ENCODE measurements around the gene ATP6V1G3.
"Not testable (repeated sequence)": the region's sequence is repeated elsewhere in the genome, so short reads cannot be mapped to it uniquely, and the experiment has no call there.

The ATP6V1G3 gene

GRCh38 chr1:198540580-198540979 lies at the start of gene ATP6V1G3:
TSS of gene ATP6V1G3 (minus strand) at chr1:198540680. CDS start at chr1:198540650, 30 bp downstream.
- DNase-seq (ENCODE audit: low read depth in 2 of 2): no peak

- no peak for DNase-seq (ENCODE audit: low read depth in 2 of 2)
Observed at GRCh38 chr1:198588845-198589244, 48.4 kb upstream of the ATP6V1G3 start.

- DNase-seq (ENCODE audit: low read depth in 2 of 2): no peak
Observed at GRCh38 chr1:198584163-198584562, 43.7 kb upstream of the ATP6V1G3 start.

GRCh38 chr1:198583209-198583802 lies 42.8 kb upstream of the ATP6V1G3 start:
- not testable (repeated sequence) for DNase-seq (ENCODE audit: low read depth in 2 of 2)

GRCh38 chr1:198577444-198577843 lies 37.0 kb upstream of the ATP6V1G3 start:
- DNase-seq (ENCODE audit: low read depth in 2 of 2): no peak

- DNase-seq (ENCODE audit: low read depth in 2 of 2): no peak
Observed at GRCh38 chr1:198575798-198576641, 35.5 kb upstream of the ATP6V1G3 start.

- no peak for DNase-seq (ENCODE audit: low read depth in 2 of 2)
Observed at GRCh38 chr1:198575292-198575691, 34.8 kb upstream of the ATP6V1G3 start.

GRCh38 chr1:198574325-198574724 lies 33.8 kb upstream of the ATP6V1G3 start:
- no peak for DNase-seq (ENCODE audit: low read depth in 2 of 2)

- no peak for DNase-seq (ENCODE audit: low read depth in 2 of 2)
Observed at GRCh38 chr1:198564716-198565115, 24.2 kb upstream of the ATP6V1G3 start.

GRCh38 chr1:198564157-198564556 lies 23.7 kb upstream of the ATP6V1G3 start:
- no peak for DNase-seq (ENCODE audit: low read depth in 2 of 2)

- DNase-seq (ENCODE audit: low read depth in 2 of 2): no peak
Observed at GRCh38 chr1:198563583-198563982, 23.1 kb upstream of the ATP6V1G3 start.

GRCh38 chr1:198560161-198560560 lies 19.7 kb upstream of the ATP6V1G3 start:
- no peak for DNase-seq (ENCODE audit: low read depth in 2 of 2)

- no peak for DNase-seq (ENCODE audit: low read depth in 2 of 2)
Observed at GRCh38 chr1:198559362-198559761, 18.9 kb upstream of the ATP6V1G3 start.

- no peak for DNase-seq (ENCODE audit: low read depth in 2 of 2)
Observed at GRCh38 chr1:198558402-198558801, 17.9 kb upstream of the ATP6V1G3 start.

GRCh38 chr1:198556971-198557370 lies 16.5 kb upstream of the ATP6V1G3 start:
- DNase-seq (ENCODE audit: low read depth in 2 of 2): peak in 1 of 2 donors; percentile 13

- no peak for DNase-seq (ENCODE audit: low read depth in 2 of 2)
Observed at GRCh38 chr1:198552668-198553416, 12.4 kb upstream of the ATP6V1G3 start.

- DNase-seq (ENCODE audit: low read depth in 2 of 2): no peak
Observed at GRCh38 chr1:198550941-198551524, 10.6 kb upstream of the ATP6V1G3 start.

- no peak for DNase-seq (ENCODE audit: low read depth in 2 of 2)
Observed at GRCh38 chr1:198549866-198550265, 9.4 kb upstream of the ATP6V1G3 start.

GRCh38 chr1:198548890-198549289 lies 8.4 kb upstream of the ATP6V1G3 start:
- DNase-seq (ENCODE audit: low read depth in 2 of 2): no peak

GRCh38 chr1:198545156-198545555 lies 4.7 kb upstream of the ATP6V1G3 start:
- DNase-seq (ENCODE audit: low read depth in 2 of 2): no peak

- DNase-seq (ENCODE audit: low read depth in 2 of 2): no peak
Observed at GRCh38 chr1:198544265-198544664, 3.8 kb upstream of the ATP6V1G3 start.

- no peak for DNase-seq (ENCODE audit: low read depth in 2 of 2)
Observed at GRCh38 chr1:198543670-198544260, 3.3 kb upstream of the ATP6V1G3 start.

Measured in stimulated activated CD8-positive, alpha-beta memory T cell treated with anti-CD3 and anti-CD28 coated beads, Interleukin-2, amount 100 ng/mL, for 48 hours (primary cell).